ENCODE data around the gene PHAX. TPM values are rescaled to one million over a fixed set of nuclear protein-coding genes. Genes with fewer than 3 reads are reported as not detected.

Gene PHAX
- total and polyA plus RNA-seq, 8 donors, result 14.4 to 246 (median 35.0) TPM

GRCh38 chr5:126619781-126620180 is 19.0 kb downstream of the PHAX start:
- peaks cover 21 to 88% (median 78%) of the 10 kb centered on the region in 4 donors for H3K36me3 ChIP-seq
- no peaks in the 10 kb centered on the region for H3K27me3 ChIP-seq
- no peak for TF ChIP-seq POLR2A (IDR thresholded peaks at IDR 0.05)
- no peak for TF ChIP-seq CTCF (IDR thresholded peaks at IDR 0.05)
- no peak for TF ChIP-seq EP300 (IDR thresholded peaks at IDR 0.05)
- no peak for TF ChIP-seq POLR2AphosphoS5 (IDR thresholded peaks at IDR 0.05)
- no peak for DNase-seq
- H3K4me3 ChIP-seq, result no peak overlapping the region
- no peak overlapping the region for H3K27ac ChIP-seq
- H3K4me1 ChIP-seq, result peaks cover 0 to 8% (median 0%) of the 10 kb centered on the region in 4 donors
- 62 to 87% (median 80%) methylated on average over 2 of the region's 2 CpGs for WGBS, 5 donors
- intact Hi-C loops (cut with DNase I; ENCODE audit: low total_unique reads), result no loop called here
- H3K9me3 ChIP-seq, result no peaks in the 10 kb centered on the region

- Histone ChIP-seq H3K36me3 (peaks cover 7 to 78% (median 68%) of the 10 kb centered on the region in 4 donors), H3K9me3 (no peaks in the 10 kb centered on the region), H3K27ac (no peak overlapping the region), H3K4me1 (peaks cover 0 to 8% (median 0%) of the 10 kb centered on the region in 4 donors), H3K4me3 (no peak overlapping the region), H3K27me3 (no peaks in the 10 kb centered on the region)
- DNase-seq, result no peak
- intact Hi-C loops (cut with DNase I; ENCODE audit: low total_unique reads), result no loop called here
- WGBS, 5 donors, result 46 to 68% (median 59%) methylated on average over 4 of the region's 4 CpGs
- TF ChIP-seq POLR2A (IDR thresholded peaks at IDR 0.05), result no peak
- TF ChIP-seq CTCF (IDR thresholded peaks at IDR 0.05), result no peak
- TF ChIP-seq POLR2AphosphoS5 (IDR thresholded peaks at IDR 0.05), result no peak
- no peak for TF ChIP-seq EP300 (IDR thresholded peaks at IDR 0.05)
These were observed 23.8 kb downstream of the PHAX start for GRCh38 chr5:126624534-126624933.

- H3K36me3 ChIP-seq, result peaks cover 7 to 43% (median 39%) of the 10 kb centered on the region in 4 donors
- TF ChIP-seq POLR2A (IDR thresholded peaks at IDR 0.05), result no peak
- no peak for TF ChIP-seq EP300 (IDR thresholded peaks at IDR 0.05)
- no peak for TF ChIP-seq POLR2AphosphoS5 (IDR thresholded peaks at IDR 0.05)
- TF ChIP-seq CTCF (IDR thresholded peaks at IDR 0.05), result no peak
- intact Hi-C loops (cut with DNase I; ENCODE audit: low total_unique reads), result no loop called here
These were observed 27.4 kb downstream of the PHAX start for GRCh38 chr5:126628102-126628501.

GRCh38 chr5:126631920-126632319 is 31.2 kb downstream of the PHAX start:
- DNase-seq, result no peak
- whole genome bisulfite sequencing, 5 donors, result 33 to 47% (median 37%) methylated on average over 2 to 3 of the region's 3 CpGs

More at GRCh38 chr5:126628102-126628501, 27.4 kb downstream of the PHAX start:
- 93 to 96% (median 94%) methylated on average over 11 of the region's 11 CpGs for WGBS, 5 donors
- Histone ChIP-seq H3K9me3 (no peaks in the 10 kb centered on the region), H3K27ac (no peak overlapping the region), H3K27me3 (no peaks in the 10 kb centered on the region), H3K4me1 (peaks cover 0 to 8% (median 0%) of the 10 kb centered on the region in 4 donors), H3K4me3 (no peak overlapping the region)
- peak in 1 of 2 donors; percentile 3 for DNase-seq

More at GRCh38 chr5:126631920-126632319, 31.2 kb downstream of the PHAX start:
- no peaks in the 10 kb centered on the region for H3K9me3 ChIP-seq
- intact Hi-C loops (cut with DNase I; ENCODE audit: low total_unique reads), result no loop called here
- H3K4me3 ChIP-seq, result no peak overlapping the region
- no peaks in the 10 kb centered on the region for H3K27me3 ChIP-seq
- no peak overlapping the region for H3K27ac ChIP-seq
- peaks cover 0 to 13% (median 11%) of the 10 kb centered on the region in 4 donors for H3K36me3 ChIP-seq
- no peaks in the 10 kb centered on the region for H3K4me1 ChIP-seq
- TF ChIP-seq EP300 (IDR thresholded peaks at IDR 0.05), result no peak
- no peak for TF ChIP-seq POLR2AphosphoS5 (IDR thresholded peaks at IDR 0.05)
- TF ChIP-seq POLR2A (IDR thresholded peaks at IDR 0.05), result no peak
- TF ChIP-seq CTCF (IDR thresholded peaks at IDR 0.05), result no peak
